Gastroesophageal sphincter (tissue), 4 donors: ENCODE data around the gene ZFX. TPM values are rescaled to one million over a fixed set of nuclear protein-coding genes. Genes with fewer than 3 reads are reported as not detected.
A peak's percentile ranks its signal among the peaks of the same experiment; 100 is the strongest.

Experiments used
- ATAC-seq: fragments of 150-250 bp; one replicate; pipeline ENCODE4 v1.9.1; 2016; ENCODE audit warnings: mild to moderate bottlenecking, moderate library complexity
- H3K27ac ChIP-seq, 4 donors: fragments of 200-600 bp; sonication (generic) in 3 of 4; 1 replicate in 3 of 4; 2 replicates in 1 of 4; pipeline ENCODE4 v1.5.1; 2016 to 2019
- H3K27me3 ChIP-seq: fragments of 200-600 bp; sonication (generic); one replicate; pipeline ENCODE4 v1.5.1; 2019
- H3K36me3 ChIP-seq, 2 donors: fragments of 200-600 bp; sonication (generic); one replicate each; pipeline ENCODE4 v1.5.1; 2019; ENCODE audit warnings: control low read depth in 1 of 2
- H3K4me1 ChIP-seq, 3 donors: fragments of 200-600 bp; sonication (generic); 1 replicate in 2 of 3; 2 replicates in 1 of 3; pipeline ENCODE4 v1.5.1; 2016 to 2019; ENCODE audit warnings: control low read depth in 2 of 3
- H3K4me3 ChIP-seq, 2 donors: fragments of 200-600 bp; sonication (generic); one replicate each; pipeline ENCODE4 v1.5.1; 2019; ENCODE audit warnings: mild to moderate bottlenecking in 1 of 2, moderate library complexity in 1 of 2
- H3K9me3 ChIP-seq, 3 donors: fragments of 200-600 bp; sonication (generic); one replicate each; pipeline ENCODE4 v1.5.1; 2017 to 2019; ENCODE audit warnings: control low read depth in 2 of 3
- CTCF ChIP-seq, 4 experiments: fragments of 200-600 bp in 2 of 4; fragments of 450-650 bp in 2 of 4; sonication (generic) in 1 of 4; IDR thresholded peaks; one replicate each; pipeline ENCODE4 v1.5.1; 2017 to 2019; ENCODE audit warnings: antibody characterized with exemption in 4 of 4, mild to moderate bottlenecking in 2 of 4, moderate library complexity in 2 of 4
- EP300 ChIP-seq: sonication (generic); formaldehyde crosslinking; IDR thresholded peaks from one replicate; pipeline ENCODE4 v1.6.1; 2017; ENCODE audit warnings: antibody characterized with exemption, mild to moderate bottlenecking
- POLR2A ChIP-seq, 2 donors: fragments of 450-650 bp; IDR thresholded peaks; one replicate each; pipeline ENCODE4 v1.6.1; 2017; ENCODE audit warnings: antibody characterized with exemption in 2 of 2, mild to moderate bottlenecking in 2 of 2, moderate library complexity in 1 of 2
- POLR2AphosphoS5 ChIP-seq: sonication (generic); formaldehyde crosslinking; IDR thresholded peaks from one replicate; pipeline ENCODE4 v1.6.1; 2017; ENCODE audit warnings: antibody characterized with exemption
- WGBS, 2 donors: methylation state at CpG; one replicate each; pipeline ENCODE4 v1.1.5; 2018; ENCODE audit warnings: low coverage in 1 of 2; 5-methylcytosine and 5-hydroxymethylcytosine counted together
- small RNA-seq, 4 donors: library from RNA; depleted of rRNA; stranded (forward); fragments of <200 nt; gene quantifications; one replicate each; pipeline ENCODE3, GENCODE V24; 2016
- total RNA-seq, 4 donors: library from RNA; depleted of rRNA; stranded (reverse); fragments of >200 nt; gene quantifications; one replicate each; pipeline ENCODE4 v1.1.0, GENCODE V29; 2016

The ZFX gene
- total RNA-seq, 4 donors from 2014 or later, result 59.6 to 94.3 (median 63.1) TPM

GRCh38 chrX:24259544-24260240 lies 110.2 kb downstream of the ZFX start:
- ATAC-seq, result peak; percentile 43
- Histone ChIP-seq H3K36me3 (no peaks in the 10 kb centered on the region), H3K27ac (no peak overlapping the region), H3K27me3 (no peaks in the 10 kb centered on the region), H3K4me1 (no peaks in the 10 kb centered on the region), H3K9me3 (no peaks in the 10 kb centered on the region), H3K4me3 (no peak overlapping the region)
- TF ChIP-seq POLR2AphosphoS5 (no peak), CTCF (IDR thresholded peaks at IDR 0.05) (peak; percentile 45 to 68 (median 55))
- WGBS, 2 donors, result 53% methylated on average over 4 of the region's 9 CpGs; no CpG with 5 or more reads in 1 of the 2 donors

GRCh38 chrX:24260842-24261550 lies 111.5 kb downstream of the ZFX start:
- 52 to 61% methylated on average over 8 to 10 of the region's 10 CpGs for WGBS, 2 donors
- Histone ChIP-seq H3K27me3 (no peaks in the 10 kb centered on the region), H3K36me3 (no peaks in the 10 kb centered on the region), H3K4me3 (no peak overlapping the region), H3K27ac (peak overlapping the region in 3 of 4 donors; percentile 0 to 44 (median 27)), H3K9me3 (no peaks in the 10 kb centered on the region), H3K4me1 (no peaks in the 10 kb centered on the region)
- TF ChIP-seq EP300 (no peak), CTCF (IDR thresholded peaks at IDR 0.05) (no peak), POLR2A (IDR thresholded peaks at IDR 0.05) (no peak), POLR2AphosphoS5 (no peak)
- ATAC-seq, result peak; percentile 54

GRCh38 chrX:24262309-24262708 lies 112.8 kb downstream of the ZFX start:
- H3K27me3 ChIP-seq, result no peaks in the 10 kb centered on the region
- no peaks in the 10 kb centered on the region for H3K9me3 ChIP-seq
- H3K4me1 ChIP-seq, result no peaks in the 10 kb centered on the region
- H3K36me3 ChIP-seq, result no peaks in the 10 kb centered on the region
- 86% methylated on average over 2 of the region's 3 CpGs; no CpG with 5 or more reads in 1 of the 2 donors for WGBS, 2 donors
- ATAC-seq, result no peak
- TF ChIP-seq POLR2AphosphoS5 (no peak), EP300 (no peak), CTCF (IDR thresholded peaks at IDR 0.05) (no peak), POLR2A (IDR thresholded peaks at IDR 0.05) (no peak)
- H3K27ac ChIP-seq, result no peak overlapping the region
- no peak overlapping the region for H3K4me3 ChIP-seq

- 65 to 80% methylated on average over 5 of the region's 6 CpGs for WGBS, 2 donors
- Histone ChIP-seq H3K4me1 (no peaks in the 10 kb centered on the region), H3K4me3 (no peak overlapping the region), H3K27me3 (no peaks in the 10 kb centered on the region), H3K36me3 (no peaks in the 10 kb centered on the region), H3K9me3 (no peaks in the 10 kb centered on the region), H3K27ac (no peak overlapping the region)
- no peak for ATAC-seq
- TF ChIP-seq CTCF (IDR thresholded peaks at IDR 0.05) (no peak), POLR2AphosphoS5 (no peak), EP300 (no peak), POLR2A (IDR thresholded peaks at IDR 0.05) (no peak)
Measured at GRCh38 chrX:24264383-24264782, 114.9 kb downstream of the ZFX start.

Small RNAs within 50 kb of the gene (small RNA-seq; reads per million reads assigned to genes)
- gene RF00263, result 0 reads per million in 4 donors

Other genes with a start within 250 kb of the ZFX start
- gene APOO, start 241.8 kb upstream of the ZFX start, total RNA-seq, result 10 to 100 TPM in 1 of 4 donors, 1 to 10 TPM in 3; 4.5 to 19.8 (median 8.7) TPM
- gene CXorf58, start 241.7 kb upstream of the ZFX start, total RNA-seq, result under 1 TPM in 1 of 4 donors, not detected in 3; 0.15 TPM
- 10 to 100 TPM; 12.2 to 42.3 (median 17.4) TPM for gene KLHL15, start 122.5 kb upstream of the ZFX start, total RNA-seq
- 100 to 1,000 TPM; 139 to 179 (median 156) TPM for gene EIF2S3, start 94.8 kb upstream of the ZFX start, total RNA-seq
- gene SUPT20HL2, start 164.3 kb downstream of the ZFX start, total RNA-seq, result not detected
- 1 to 10 TPM in 1 of 4 donors, under 1 TPM in 1, not detected in 2; 0.12 to 1.4 TPM for gene SUPT20HL1, start 210.9 kb downstream of the ZFX start, total RNA-seq